Breast epithelium (tissue), 4 donors: ENCODE results near the gene COL6A6. TPM values are rescaled to one million over a fixed set of nuclear protein-coding genes. Genes with fewer than 3 reads are reported as not detected.

Experiments
- DNase-seq, 2 donors: peaks; one replicate each; pipeline ENCODE4 v3.0.0-alpha.2; 2019; ENCODE audit warnings: low spot score in 2 of 2
- H3K27ac ChIP-seq, 2 donors: fragments of 200-600 bp; sonication (generic) in 1 of 2; one replicate each; pipeline ENCODE4 v1.5.1; 2016 to 2019; ENCODE audit warnings: mild to moderate bottlenecking in 1 of 2
- H3K27me3 ChIP-seq, 2 donors: fragments of 200-600 bp; sonication (generic) in 1 of 2; one replicate each; pipeline versions ENCODE4 v1.5.1 to v1.6.0; 2017 to 2019; ENCODE audit warnings: control low read depth in 1 of 2, mild to moderate bottlenecking in 1 of 2
- H3K36me3 ChIP-seq: fragments of 200-600 bp; one replicate; pipeline ENCODE4 v1.5.1; 2019
- H3K4me1 ChIP-seq, 2 donors: fragments of 200-600 bp; sonication (generic); one replicate each; pipeline ENCODE4 v1.5.1; 2016 to 2019; ENCODE audit warnings: control low read depth in 1 of 2
- H3K4me3 ChIP-seq, 3 donors: fragments of 200-600 bp; sonication (generic); 1 replicate in 2 of 3; 2 replicates in 1 of 3; pipeline ENCODE4 v1.5.1; 2016 to 2019; ENCODE audit warnings: mild to moderate bottlenecking in 3 of 3, moderate library complexity in 2 of 3
- H3K9me3 ChIP-seq, 2 donors: fragments of 200-600 bp; sonication (generic) in 1 of 2; one replicate each; pipeline ENCODE4 v1.5.1; 2016 to 2019; ENCODE audit warnings: control low read depth in 1 of 2
- CTCF ChIP-seq, 3 donors: fragments of 450-650 bp; IDR thresholded peaks; one replicate each; pipeline ENCODE4 v1.5.1; 2016 to 2017; ENCODE audit warnings: antibody characterized with exemption in 3 of 3, mild to moderate bottlenecking in 3 of 3, moderate library complexity in 3 of 3
- POLR2AphosphoS5 ChIP-seq, 3 donors: sonication (generic); formaldehyde crosslinking; IDR thresholded peaks; one replicate each; pipeline ENCODE4 v1.6.1; 2017; ENCODE audit warnings: antibody characterized with exemption in 3 of 3
- intact Hi-C: fragments of 100-400 bp; cut with DNase I; formaldehyde crosslinking; loops from one replicate; pipeline ENCODE4 v1.15.1; 2023; ENCODE audit warnings: low total_unique reads
- total RNA-seq, 3 donors: library from RNA; depleted of rRNA; stranded (reverse); fragments of >200 nt; gene quantifications; one replicate each; pipeline ENCODE4 v1.1.0, GENCODE V29; 2016

Gene COL6A6
- total RNA-seq, 3 donors from 2014 or later: 0.32 to 1.6 (median 0.98) TPM

- intact Hi-C loops: no loop called here
- Histone ChIP-seq H3K27ac (no peak overlapping the region), H3K9me3 (no peaks in the 10 kb centered on the region), H3K4me1 (no peaks in the 10 kb centered on the region), H3K27me3 (no peaks in the 10 kb centered on the region), H3K4me3 (no peak overlapping the region), H3K36me3 (no peaks in the 10 kb centered on the region)
- no peak for TF ChIP-seq POLR2AphosphoS5 (IDR thresholded peaks at IDR 0.05)
- TF ChIP-seq CTCF (IDR thresholded peaks at IDR 0.05): no peak
- no peak for DNase-seq
These were observed 48.2 kb downstream of the COL6A6 start for GRCh38 chr3:130565224-130565623.

Other genes starting within 250 kb of the COL6A6 start
- not detected for gene COL6A5, start 171.5 kb upstream of the COL6A6 start, total RNA-seq
- 10 to 100 TPM; 36.8 to 55.2 (median 38.7) TPM for gene PIK3R4, start 229.7 kb downstream of the COL6A6 start, total RNA-seq